Measurements from ENCODE around the gene SFXN5.

GRCh38 chr2:72908741-72909140 is 162.8 kb downstream of the SFXN5 start:
- TF ChIP-seq CEBPB (IDR thresholded peaks at IDR 0.05) (no peak), NFIC (IDR thresholded peaks at IDR 0.05) (no peak), TEAD4 (IDR thresholded peaks at IDR 0.05) (no peak), RAD21 (IDR thresholded peaks at IDR 0.05; ENCODE audit: low read depth) (no peak), YY1 (IDR thresholded peaks at IDR 0.05; ENCODE audit: low read depth) (no peak), MAX (IDR thresholded peaks at IDR 0.05) (no peak), REST (IDR thresholded peaks at IDR 0.05; ENCODE audit: low read depth) (no peak), TCF12 (IDR thresholded peaks at IDR 0.05; ENCODE audit: low read depth) (no peak), FOXM1 (IDR thresholded peaks at IDR 0.05; ENCODE audit: borderline replicate concordance, low read depth) (no peak), USF1 (IDR thresholded peaks at IDR 0.05) (no peak), TAF1 (IDR thresholded peaks at IDR 0.05; ENCODE audit: low read depth) (no peak)
